ENCODE data around the gene RAPGEF4. TPM values are rescaled to one million over a fixed set of nuclear protein-coding genes. Genes with fewer than 3 reads are reported as not detected.

RAPGEF4 gene
- total RNA-seq, 1 experiment from 2014 or later = 0.59 TPM

DNA sequence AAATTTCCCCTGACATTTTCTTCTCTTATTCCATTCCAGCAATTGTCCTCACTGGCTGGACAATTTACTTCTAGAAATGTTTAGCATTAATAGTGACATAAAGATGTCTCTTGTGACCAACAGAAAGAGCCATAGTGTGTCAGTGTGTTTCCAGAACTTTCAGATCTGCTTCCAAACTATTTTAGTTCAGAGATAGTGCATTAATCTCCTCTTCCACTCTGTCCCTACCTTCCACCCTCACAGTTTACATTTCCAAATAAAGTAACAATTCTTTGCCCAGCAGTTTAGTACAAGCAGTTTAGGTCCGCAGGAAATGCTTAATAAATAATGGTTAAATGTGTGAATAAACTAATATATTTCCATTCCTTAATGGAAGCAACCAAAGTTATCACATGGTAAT is 24.5 kb upstream of the RAPGEF4 start:
- BruUV-seq (replicated peaks) = no TSS peak
- Histone ChIP-seq H3K4me1 (ENCODE audit: control insufficient read depth in 1 of 2, insufficient read depth in 2 of 2, low read length in 2 of 2) (no peaks in the 10 kb centered on the region), H3K27me3 (ENCODE audit: insufficient read depth, low read length) (0 out of 2 replicates have a peak, but pooled peaks cover 3% of the 10 kb centered on the region), H3K9me2 (ENCODE audit: insufficient read depth) (no peaks in the 10 kb centered on the region), H3K9me3 (ENCODE audit: control insufficient read depth in 1 of 2, insufficient read depth in 1 of 2, low read depth in 1 of 2, low read length in 2 of 2) (no peaks in the 10 kb centered on the region), H3K4me2 (ENCODE audit: low read length) (no peak overlapping the region), H3K9ac (ENCODE audit: low read length) (no peak overlapping the region), H3K4me3 (replicated peaks in 1 of 2; ENCODE audit: low read depth in 1 of 2, low read length in 2 of 2) (no peak overlapping the region), H2AFZ (ENCODE audit: low read depth, low read length, poor library complexity, severe bottlenecking) (no peak overlapping the region), H3K36me3 (ENCODE audit: control insufficient read depth in 1 of 2, insufficient read depth in 2 of 2, low read length in 2 of 2) (no peaks in the 10 kb centered on the region), H3K27ac (ENCODE audit: low read depth, low read length) (no peak overlapping the region), H4K20me1 (ENCODE audit: insufficient read depth) (no peaks in the 10 kb centered on the region), H3K79me2 (ENCODE audit: insufficient read depth, low read length) (no peaks in the 10 kb centered on the region)
- DNase-seq (ENCODE audit: low read depth, low spot score) (no peak), ATAC-seq (no peak)
- ChIA-PET RAD21 (ENCODE audit: low non-redundant PET in 1 of 2, low total read pairs in 2 of 2, uncharacterized antibody in 2 of 2, unreplicated experiment in 2 of 2) (interaction anchor here (0.6 kb wide), 2 partner anchors 269 to 287 kb away, joined by 3 read pairs; no protein-coding TSS in a partner anchor), POLR2A (no interaction called here), CTCF (interaction anchor here (0.6 to 2.2 kb wide), 20 partner anchors 8 to 584 kb away, joined by 3 to 28 read pairs (median 4); no protein-coding TSS in a partner anchor)
- TF ChIP-seq YY1 (IDR thresholded peaks at IDR 0.05; ENCODE audit: extremely low read depth, insufficient replicate concordance, low read depth, low read length) = no peak
- TF ChIP-seq SIN3A (IDR thresholded peaks at IDR 0.05; ENCODE audit: low read depth) = no peak
- TF ChIP-seq CEBPB (IDR thresholded peaks at IDR 0.05; ENCODE audit: low read depth) = no peak
- no peak for TF ChIP-seq EGR1 (IDR thresholded peaks at IDR 0.05; ENCODE audit: low read depth)
- intact Hi-C loops (cut with micrococcal nuclease) = loop anchor here (2.0 to 5.0 kb wide), 2 partner anchors 229 to 538 kb away; no protein-coding TSS in a partner anchor

GRCh38 chr2:172712251-172712650 is 23.4 kb upstream of the RAPGEF4 start:
- Histone ChIP-seq H3K9me3 (ENCODE audit: control insufficient read depth in 1 of 2, insufficient read depth in 1 of 2, low read depth in 1 of 2, low read length in 2 of 2) (no peaks in the 10 kb centered on the region), H3K9me2 (ENCODE audit: insufficient read depth) (no peaks in the 10 kb centered on the region), H3K9ac (ENCODE audit: low read length) (no peak overlapping the region), H3K27ac (ENCODE audit: low read depth, low read length) (no peak overlapping the region), H3K4me2 (ENCODE audit: low read length) (no peak overlapping the region), H3K79me2 (ENCODE audit: insufficient read depth, low read length) (no peaks in the 10 kb centered on the region), H3K27me3 (ENCODE audit: insufficient read depth, low read length) (0 out of 2 replicates have a peak, but pooled peaks cover 3% of the 10 kb centered on the region), H2AFZ (ENCODE audit: low read depth, low read length, poor library complexity, severe bottlenecking) (no peak overlapping the region), H4K20me1 (ENCODE audit: insufficient read depth) (no peaks in the 10 kb centered on the region), H3K4me3 (replicated peaks in 1 of 2; ENCODE audit: low read depth in 1 of 2, low read length in 2 of 2) (no peak overlapping the region), H3K4me1 (ENCODE audit: control insufficient read depth in 1 of 2, insufficient read depth in 2 of 2, low read length in 2 of 2) (no peaks in the 10 kb centered on the region), H3K36me3 (ENCODE audit: control insufficient read depth in 1 of 2, insufficient read depth in 2 of 2, low read length in 2 of 2) (no peaks in the 10 kb centered on the region)
- CTCF ChIA-PET = no interaction called here
- no TSS peak for BruUV-seq (replicated peaks)
- POLR2A ChIA-PET = no interaction called here
- intact Hi-C loops (cut with micrococcal nuclease) = loop anchor here (5.0 kb wide), 1 partner anchor 230 kb away; no protein-coding TSS in a partner anchor
- RAD21 ChIA-PET (ENCODE audit: low non-redundant PET in 1 of 2, low total read pairs in 2 of 2, uncharacterized antibody in 2 of 2, unreplicated experiment in 2 of 2) = no interaction called here
- DNase-seq (ENCODE audit: low read depth, low spot score) (no peak), ATAC-seq (no peak)
- TF ChIP-seq POLR2A (IDR thresholded peaks at IDR 0.05; ENCODE audit: borderline replicate concordance, extremely low read depth, insufficient read depth, insufficient read length) (no peak), EZH2 (IDR thresholded peaks at IDR 0.05) (no peak), CEBPB (IDR thresholded peaks at IDR 0.05; ENCODE audit: low read depth) (no peak), FOSL1 (IDR thresholded peaks at IDR 0.05; ENCODE audit: low read depth) (no peak), ELF1 (IDR thresholded peaks at IDR 0.05; ENCODE audit: borderline replicate concordance, low read depth) (no peak), ZNF274 (IDR thresholded peaks at IDR 0.05; ENCODE audit: low read depth, low read length) (no peak), ZFX (IDR thresholded peaks at IDR 0.05) (no peak), CBX3 (IDR thresholded peaks at IDR 0.05; ENCODE audit: low read depth) (no peak), SRF (IDR thresholded peaks at IDR 0.05; ENCODE audit: low read depth) (no peak), ZBTB33 (IDR thresholded peaks at IDR 0.05; ENCODE audit: extremely low read depth, insufficient replicate concordance, low read length) (no peak), TCF7L2 (IDR thresholded peaks at IDR 0.05; ENCODE audit: borderline replicate concordance, extremely low read depth, insufficient read depth, insufficient read length) (no peak), RAD21 (IDR thresholded peaks at IDR 0.05; ENCODE audit: low read depth) (no peak), CTCF (IDR thresholded peaks at IDR 0.05 in 2 of 3, conservative IDR thresholded peaks at IDR 0.05 in 1 of 3; ENCODE audit: borderline replicate concordance in 1 of 3, insufficient read depth in 1 of 3, low read depth in 2 of 3, low read length in 2 of 3) (no peak)
- TF ChIP-seq, protein P1, sequence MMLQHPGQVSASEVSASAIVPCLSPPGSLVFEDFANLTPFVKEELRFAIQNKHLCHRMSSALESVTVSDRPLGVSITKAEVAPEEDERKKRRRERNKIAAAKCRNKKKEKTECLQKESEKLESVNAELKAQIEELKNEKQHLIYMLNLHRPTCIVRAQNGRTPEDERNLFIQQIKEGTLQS (IDR thresholded peaks at IDR 0.05) = no peak
